Stimulated activated CD4-positive, alpha-beta T cell treated with anti-CD3 and anti-CD28 coated beads, Interleukin-12 subunit alpha, Interleukin-12 subunit beta, amount 100 ng/mL, for 24 hours (primary cell): Measurements from ENCODE around the gene PIERCE2.
"Not testable (repeated sequence)": the region's sequence is repeated elsewhere in the genome, so short reads cannot be mapped to it uniquely, and the experiment has no call there.

Experiments used
- DNase-seq, 2 experiments: peaks; one replicate each; pipeline ENCODE4 v3.0.0-alpha.2; 2020; ENCODE audit warnings: low read depth in 2 of 2

The PIERCE2 gene

GRCh38 chr15:55408012-55408928 is at the start of gene PIERCE2, which contains the start of gene CCPG1:
Gene PIERCE2, plus strand, starts transcription at chr15:55408495. Its CDS starts 274 bp downstream, at chr15:55408769.
Gene CCPG1, minus strand, starts transcription at chr15:55408359. Its CDS starts 18,935 bp downstream, at chr15:55389424.
- peak; percentile 76 to 81 for DNase-seq

DNA sequence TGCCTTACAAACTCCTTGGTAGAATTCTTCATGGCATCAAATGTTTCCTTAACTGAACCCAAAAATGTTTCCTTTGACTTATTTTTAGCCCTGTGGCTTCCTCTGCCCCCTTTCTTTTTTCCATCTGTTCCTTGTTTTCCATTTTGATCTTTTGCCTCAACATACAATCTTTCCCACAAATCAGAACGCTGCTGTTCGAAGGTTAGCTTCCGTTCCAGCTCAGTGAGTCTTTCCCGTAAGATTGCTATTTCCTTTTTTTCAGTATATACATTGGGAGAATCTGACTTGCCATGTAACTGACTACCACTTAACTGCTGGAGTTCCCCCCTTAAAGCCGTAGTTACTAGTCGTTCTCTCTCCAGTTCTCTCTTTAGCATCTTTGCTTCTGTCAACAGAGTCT is 48.0 kb upstream of the PIERCE2 start:
- DNase-seq = no peak

DNA sequence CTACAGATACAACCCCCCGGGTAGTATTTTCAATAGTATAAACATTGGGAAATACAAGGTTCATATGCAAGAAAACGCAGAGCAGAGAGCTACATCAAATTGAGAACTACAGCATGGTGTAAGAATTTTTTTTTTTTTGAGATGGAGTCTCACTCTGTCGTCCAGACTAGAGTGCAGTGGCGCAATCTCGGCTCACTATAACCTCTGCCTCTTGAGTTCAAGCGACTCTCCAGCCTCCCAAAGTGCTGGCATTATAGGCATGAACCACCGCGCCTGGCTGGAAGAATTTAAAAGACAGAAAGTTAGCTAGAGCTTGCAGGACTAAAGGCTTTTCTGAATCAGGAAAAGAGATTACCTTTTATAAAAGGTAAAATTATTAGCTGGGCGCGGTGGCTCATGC is 47.2 kb upstream of the PIERCE2 start:
- no peak for DNase-seq

DNA sequence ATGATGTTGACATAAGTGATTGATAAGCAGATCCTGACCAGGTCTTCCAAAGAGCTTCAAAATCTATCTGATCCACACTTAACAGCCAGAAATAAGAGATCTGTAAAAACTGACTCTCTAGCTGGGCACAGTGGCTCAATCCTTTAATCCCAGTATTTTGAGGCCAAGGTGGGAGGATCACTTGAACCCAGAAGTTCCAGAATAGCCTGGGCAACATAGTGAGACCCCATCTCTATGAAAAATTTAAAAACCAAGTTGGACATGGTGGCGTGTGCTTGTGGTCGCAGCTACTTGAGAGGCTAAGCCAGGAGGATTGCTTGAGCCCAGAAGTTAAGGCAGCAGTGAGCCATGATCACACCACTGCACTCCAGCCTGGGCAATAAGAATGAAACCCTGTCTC is 45.7 kb upstream of the PIERCE2 start:
- DNase-seq = no peak

DNA sequence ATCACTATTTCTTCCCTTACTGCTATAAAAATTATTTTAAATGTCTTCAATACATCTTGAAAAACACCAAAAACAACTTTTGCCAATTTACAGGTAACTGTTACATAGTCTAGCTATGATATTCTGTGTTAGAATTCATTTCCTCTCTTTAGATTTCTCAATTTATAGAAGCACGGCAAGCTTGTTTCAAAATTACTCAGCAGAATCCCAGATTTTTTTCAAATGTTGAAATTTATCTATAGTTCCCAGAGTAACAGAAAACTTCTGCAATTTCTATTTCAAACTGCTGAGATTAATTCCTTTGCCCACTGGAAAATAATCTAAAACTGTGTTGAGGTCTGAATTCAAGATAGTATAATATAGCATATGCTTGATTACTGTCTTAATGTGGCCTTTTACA is 41.3 kb upstream of the PIERCE2 start:
- no peak for DNase-seq

DNA sequence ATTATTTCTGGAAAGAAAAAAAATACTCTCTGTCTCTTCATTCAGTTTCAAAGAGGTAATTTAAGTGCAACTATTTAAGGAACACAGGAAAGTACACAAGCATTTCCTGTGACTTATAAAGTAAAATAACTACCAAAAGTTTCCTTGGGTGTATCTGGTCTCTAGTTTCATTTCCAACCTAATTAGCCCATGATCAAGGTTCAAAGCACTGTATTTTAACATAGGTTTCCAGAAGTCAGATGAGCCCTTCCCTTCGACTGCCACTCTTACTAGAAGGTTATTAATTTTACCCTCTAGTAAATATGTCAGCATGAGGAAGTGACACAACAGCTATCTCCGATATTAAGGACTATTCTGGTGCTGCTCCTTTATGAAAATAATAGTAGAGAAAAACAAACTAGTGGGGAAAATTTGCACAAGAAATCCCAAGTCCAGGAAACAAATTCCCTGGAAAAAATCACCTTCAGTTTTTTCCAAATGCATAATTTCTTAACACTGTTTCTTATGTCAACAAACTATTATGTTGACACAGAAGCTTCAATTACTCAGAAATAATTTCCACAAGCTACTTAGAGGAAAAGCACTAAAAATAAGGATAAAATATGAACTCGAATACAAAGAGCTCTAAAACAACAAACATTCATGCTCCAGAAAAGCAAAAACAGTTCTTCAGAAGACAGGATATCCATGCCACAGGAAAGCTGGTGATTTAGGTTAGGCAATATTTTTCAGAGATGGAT is 35.4 kb upstream of the PIERCE2 start:
- DNase-seq = no peak

DNA sequence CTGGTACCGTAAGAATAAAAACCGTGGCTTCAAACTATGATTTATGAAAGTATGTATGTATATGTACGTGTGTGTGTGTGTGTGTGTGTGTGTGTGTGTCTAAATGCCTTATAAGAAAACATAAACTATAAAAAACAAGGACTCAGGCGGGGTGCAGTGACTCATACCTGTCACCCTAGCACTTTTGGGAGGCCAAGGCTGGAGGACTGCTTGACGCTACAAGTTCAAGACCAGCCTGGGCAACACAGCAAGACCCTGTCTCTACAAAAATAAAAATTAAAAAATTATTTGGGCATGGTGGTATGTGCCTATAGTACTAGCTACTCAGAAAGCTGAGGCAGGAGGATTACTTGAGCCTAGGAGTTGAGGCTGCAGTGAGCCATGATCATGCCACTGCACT is 29.2 kb upstream of the PIERCE2 start:
- DNase-seq = no peak

- DNase-seq = no peak
These were observed 26.7 kb upstream of the PIERCE2 start for GRCh38 chr15:55381595-55381994.

DNA sequence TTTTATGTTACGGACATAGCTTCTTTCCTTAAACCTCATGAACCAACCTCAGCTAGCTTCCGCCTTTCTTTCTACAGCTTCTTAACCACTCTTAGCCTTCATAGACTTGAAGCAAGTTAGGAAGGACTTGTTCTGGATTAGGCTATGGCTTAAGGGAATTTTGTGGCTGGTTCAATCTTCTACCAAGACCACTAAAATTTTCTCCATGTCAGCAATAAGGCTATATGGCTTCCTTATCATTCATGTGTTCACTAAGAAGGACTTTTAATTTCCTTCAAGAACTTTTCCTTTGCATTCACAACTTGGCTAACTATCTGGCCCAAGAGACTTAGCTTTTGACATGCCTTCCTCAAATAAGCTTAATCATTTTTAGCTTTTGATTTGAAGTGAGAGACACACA is 24.6 kb upstream of the PIERCE2 start:
- DNase-seq = no peak

- no peak for DNase-seq
These were observed 21.3 kb upstream of the PIERCE2 start for GRCh38 chr15:55387027-55387426.

DNA sequence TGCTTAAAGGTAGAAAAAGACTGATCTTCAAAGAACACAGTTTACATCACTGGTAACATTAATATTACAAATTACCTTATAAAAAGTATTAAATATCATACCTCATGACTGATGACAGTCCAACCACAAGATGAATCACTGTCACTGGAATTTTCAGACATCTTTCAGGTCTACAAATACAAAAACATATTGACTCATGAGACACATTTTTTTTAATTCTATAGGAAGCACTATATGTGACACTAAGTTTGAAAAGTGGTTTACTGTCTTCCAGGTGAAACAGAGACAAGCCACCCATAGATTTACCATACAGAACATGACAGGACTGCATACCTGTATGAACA is 19.1 kb upstream of the PIERCE2 start:
- no peak for DNase-seq

- no peak for DNase-seq
These were observed 13.6 kb upstream of the PIERCE2 start for GRCh38 chr15:55394694-55395093.

DNA sequence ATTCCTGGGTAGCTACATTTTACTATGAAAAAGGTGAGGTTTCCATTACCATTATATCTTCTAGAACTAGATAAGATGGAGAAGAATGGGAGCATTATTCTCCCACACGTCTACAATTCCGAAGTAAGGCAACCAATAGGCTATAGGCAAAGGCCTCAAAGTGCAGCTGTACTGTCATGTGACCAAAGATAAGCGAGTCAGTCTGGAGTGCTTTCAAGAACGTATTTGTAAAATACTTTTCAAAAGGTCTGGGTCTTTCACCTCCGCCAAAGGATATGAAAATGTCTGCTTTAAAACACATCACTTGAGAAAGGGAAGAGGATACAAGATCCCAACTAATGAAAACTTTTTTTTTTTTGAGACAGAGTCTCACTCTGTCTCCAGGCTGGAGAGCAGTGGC is 10.1 kb upstream of the PIERCE2 start:
- no peak for DNase-seq

DNA sequence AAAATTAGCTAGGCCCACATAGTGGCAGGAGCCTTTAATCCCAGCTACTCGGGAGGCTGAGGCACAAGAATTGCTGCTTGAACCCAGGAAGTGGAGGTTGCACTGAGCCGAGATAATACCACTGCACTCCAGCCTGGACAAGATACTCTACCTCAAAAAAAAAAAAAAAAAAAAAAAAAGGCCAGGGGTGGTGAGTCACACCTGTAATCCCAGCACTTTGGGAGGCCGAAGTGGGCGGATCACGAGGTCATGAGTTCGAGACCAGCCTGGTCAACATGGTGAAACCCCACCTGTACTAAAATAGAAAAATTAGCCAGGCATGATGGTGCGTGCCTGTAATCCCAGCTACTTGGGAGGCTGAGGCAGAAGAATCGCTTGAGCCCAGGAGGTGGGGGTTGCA is 8.2 kb upstream of the PIERCE2 start:
- not testable (repeated sequence) for DNase-seq

DNA sequence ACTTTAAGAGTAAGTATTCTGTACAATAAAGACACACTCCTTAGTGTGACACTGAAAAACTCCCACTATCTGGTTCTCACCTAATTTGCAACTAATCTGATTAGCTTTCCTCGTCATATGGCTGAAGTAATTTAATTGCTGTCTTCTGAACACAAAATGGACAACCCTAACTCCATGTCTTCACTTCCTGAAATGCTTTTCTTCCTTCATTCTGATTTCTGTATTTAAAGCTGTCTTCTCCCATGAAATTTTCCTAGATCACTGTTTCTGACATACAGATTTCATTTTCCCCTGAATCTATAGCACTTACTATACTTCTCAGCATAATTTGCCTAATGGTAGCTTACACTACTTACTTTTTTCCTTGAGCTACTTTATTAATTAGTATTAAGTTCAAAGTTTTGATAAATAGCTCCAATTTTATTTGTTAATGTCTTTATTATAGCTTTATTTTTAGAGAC is 6.5 kb upstream of the PIERCE2 start:
- DNase-seq = no peak

DNA sequence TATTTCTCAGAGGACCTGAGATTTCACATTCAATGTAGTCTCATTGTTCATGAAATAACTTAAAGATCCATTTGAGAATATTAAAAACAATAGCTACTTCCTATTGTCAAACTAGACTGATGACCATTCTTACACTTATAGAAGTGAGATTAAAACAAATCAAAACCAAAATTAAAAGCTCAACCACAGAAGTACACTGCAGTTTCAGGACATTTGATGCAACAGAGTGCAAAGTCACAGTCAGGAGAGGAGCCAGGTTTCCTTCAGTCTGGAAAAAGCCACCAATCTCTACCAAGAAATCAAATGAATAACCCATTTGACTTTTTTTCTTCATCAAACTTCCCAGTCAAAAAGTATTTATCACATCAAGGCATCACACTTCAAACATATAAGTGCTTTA is 5.6 kb upstream of the PIERCE2 start:
- no peak for DNase-seq

DNA sequence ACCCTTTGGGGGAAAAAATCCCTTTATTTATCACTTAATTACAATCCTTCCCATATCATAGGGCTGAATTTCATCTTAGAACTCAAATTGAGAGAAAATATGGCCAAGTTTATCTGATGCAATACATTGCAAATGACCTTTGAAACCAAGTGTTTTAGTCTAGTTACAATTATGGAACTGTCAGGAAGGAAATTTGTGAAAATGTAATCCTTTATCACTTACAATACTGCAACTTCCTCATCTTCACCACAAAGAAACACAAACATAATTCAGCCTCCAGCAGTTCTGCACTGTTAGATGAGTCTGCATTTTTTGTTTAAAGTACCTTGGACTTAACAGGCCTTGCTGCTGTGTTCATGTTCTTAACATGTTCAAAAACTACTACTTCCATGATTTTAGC is 4.8 kb upstream of the PIERCE2 start:
- no peak for DNase-seq

GRCh38 chr15:55407498-55408011 is 740 bp upstream of the PIERCE2 start:
- DNase-seq = no peak

DNA sequence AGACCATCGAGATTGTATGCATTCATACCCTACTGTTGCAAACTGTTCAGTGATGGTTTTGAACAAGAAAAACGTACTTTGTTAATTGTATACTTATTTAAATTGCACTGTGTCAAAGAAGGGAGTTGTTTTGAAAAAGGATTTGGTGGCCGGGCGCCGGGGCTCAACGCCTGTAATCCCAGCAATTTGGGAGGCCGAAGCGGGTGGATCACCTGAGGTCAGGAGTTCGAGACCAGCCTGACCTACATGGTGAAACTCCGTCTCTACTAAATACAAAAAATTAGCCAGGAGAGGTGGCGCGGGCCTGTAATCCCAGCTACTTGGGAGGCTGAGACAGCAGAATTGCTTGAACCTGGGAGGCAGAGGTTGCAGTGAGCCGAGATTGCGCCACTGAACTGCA is 681 bp downstream of the PIERCE2 start:
- not testable (repeated sequence) for DNase-seq

DNA sequence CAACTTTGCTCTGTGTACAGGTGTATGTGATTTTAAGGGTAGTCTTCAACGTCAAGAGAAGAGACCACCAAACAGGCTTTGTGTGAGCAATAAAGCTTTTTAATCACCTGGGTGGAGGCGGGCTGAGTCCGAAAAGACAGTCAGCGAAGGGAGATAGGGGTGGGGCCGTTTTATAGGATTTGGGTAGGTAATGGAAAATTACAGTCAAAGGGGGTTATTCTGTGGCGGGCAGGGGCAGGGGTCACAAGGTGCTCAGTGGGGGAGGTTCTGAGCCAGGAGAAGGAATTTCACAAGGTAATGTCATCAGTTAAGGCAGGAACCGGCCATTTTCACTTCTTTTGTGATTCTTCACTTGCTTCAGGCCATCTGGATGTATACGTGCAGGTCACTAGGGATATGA is 9.4 kb downstream of the PIERCE2 start:
- DNase-seq = not testable (repeated sequence)

GRCh38 chr15:55420171-55420866 is 12.0 kb downstream of the PIERCE2 start:
- no peak for DNase-seq

- no peak for DNase-seq
These were observed 13.8 kb downstream of the PIERCE2 start for GRCh38 chr15:55422089-55422488.
